ENCODE measurements around the gene SLC2A10. TPM values are rescaled to one million over a fixed set of nuclear protein-coding genes. Genes with fewer than 3 reads are reported as not detected.
A peak's percentile ranks its signal among the peaks of the same experiment; 100 is the strongest.

Gene SLC2A10
- total RNA-seq, 1 donor from 2014 or later: 1.9 TPM

- DNase-seq (no peak), ATAC-seq (no peak)
- intact Hi-C loops (cut with micrococcal nuclease): no loop called here
These were observed 28.8 kb upstream of the SLC2A10 start for GRCh38 chr20:46680684-46681031.

- no peak for DNase-seq
- intact Hi-C loops (cut with micrococcal nuclease): no loop called here
- peak; percentile 46 for ATAC-seq
These were observed 28.2 kb upstream of the SLC2A10 start for GRCh38 chr20:46681032-46681854.

- intact Hi-C loops (cut with micrococcal nuclease): no loop called here
- DNase-seq (no peak), ATAC-seq (no peak)
These were observed 27.2 kb upstream of the SLC2A10 start for GRCh38 chr20:46682063-46682821.

GRCh38 chr20:46683011-46683667 is 26.3 kb upstream of the SLC2A10 start:
- ATAC-seq (peak; percentile 10), DNase-seq (no peak)
- intact Hi-C loops (cut with micrococcal nuclease): no loop called here

- ATAC-seq (peak; percentile 7), DNase-seq (no peak)
- intact Hi-C loops (cut with micrococcal nuclease): no loop called here
These were observed 25.8 kb upstream of the SLC2A10 start for GRCh38 chr20:46683668-46683938.

- DNase-seq: peak; percentile 54
- intact Hi-C loops (cut with micrococcal nuclease): no loop called here
- peak; percentile 75 for ATAC-seq
These were observed 25.3 kb upstream of the SLC2A10 start for GRCh38 chr20:46683939-46684750.

GRCh38 chr20:46688151-46689081 is 21.0 kb upstream of the SLC2A10 start:
- intact Hi-C loops (cut with micrococcal nuclease): no loop called here
- ATAC-seq (no peak), DNase-seq (no peak)

- peak; percentile 98 for DNase-seq
- ATAC-seq: peak; percentile 98
- intact Hi-C loops (cut with micrococcal nuclease): no loop called here
These were observed 20.2 kb upstream of the SLC2A10 start, which contains the start of gene TP53RK for GRCh38 chr20:46689082-46689753. Gene TP53RK, minus strand, starts transcription at chr20:46689444. Its CDS starts 30 bp downstream, at chr20:46689414.

- DNase-seq: no peak
- intact Hi-C loops (cut with micrococcal nuclease): no loop called here
- no peak for ATAC-seq
These were observed 19.7 kb upstream of the SLC2A10 start for GRCh38 chr20:46689754-46690085.

GRCh38 chr20:46690219-46691106 is 19.0 kb upstream of the SLC2A10 start:
- intact Hi-C loops (cut with micrococcal nuclease): no loop called here
- no peak for DNase-seq

GRCh38 chr20:46691196-46691595 is 18.3 kb upstream of the SLC2A10 start:
- DNase-seq: no peak
- intact Hi-C loops (cut with micrococcal nuclease): no loop called here
- no peak for ATAC-seq

More at GRCh38 chr20:46690219-46691106, 19.0 kb upstream of the SLC2A10 start:
- ATAC-seq: no peak

GRCh38 chr20:46694484-46694883 is 15.0 kb upstream of the SLC2A10 start:
- ATAC-seq (peak; percentile 40), DNase-seq (no peak)
- intact Hi-C loops (cut with micrococcal nuclease): no loop called here

GRCh38 chr20:46695892-46696291 is 13.6 kb upstream of the SLC2A10 start:
- intact Hi-C loops (cut with micrococcal nuclease): no loop called here
- DNase-seq (no peak), ATAC-seq (no peak)

- no peak for DNase-seq
- intact Hi-C loops (cut with micrococcal nuclease): no loop called here
- ATAC-seq: no peak
These were observed 12.6 kb upstream of the SLC2A10 start for GRCh38 chr20:46696791-46697279.

- DNase-seq (no peak), ATAC-seq (no peak)
- intact Hi-C loops (cut with micrococcal nuclease): no loop called here
These were observed 10.7 kb upstream of the SLC2A10 start for GRCh38 chr20:46698788-46699187.

GRCh38 chr20:46699651-46700359 is 9.6 kb upstream of the SLC2A10 start:
- intact Hi-C loops (cut with micrococcal nuclease): no loop called here
- ATAC-seq (no peak), DNase-seq (no peak)
